ENCODE results near the gene TSHZ1. TPM values are rescaled to one million over a fixed set of nuclear protein-coding genes. Genes with fewer than 3 reads are reported as not detected.

Gene TSHZ1
- total and polyA plus RNA-seq, 9 donors: 27.9 to 109 (median 65.6) TPM

- no peaks in the 10 kb centered on the region for H3K36me3 ChIP-seq
- no peak for DNase-seq
- WGBS, 3 donors: 95 to 98% (median 96%) methylated on average over 16 of the region's 16 CpGs
Observed at GRCh38 chr18:75284566-75284965, 74.0 kb downstream of the TSHZ1 start.

GRCh38 chr18:75285876-75286275 lies 75.3 kb downstream of the TSHZ1 start:
- DNase-seq: no peak
- intact Hi-C loops (cut with DNase I): no loop called here
- 95 to 97% (median 96%) methylated on average over 23 to 24 of the region's 24 CpGs for WGBS, 3 donors
- Histone ChIP-seq H3K9me3 (no peaks in the 10 kb centered on the region), H3K36me3 (no peaks in the 10 kb centered on the region), H3K4me1 (ENCODE audit: insufficient read depth) (peaks cover 4% of the 10 kb centered on the region), H3K27ac (no peak overlapping the region), H3K27me3 (no peaks in the 10 kb centered on the region), H3K4me3 (no peak overlapping the region)
- no peak for TF ChIP-seq POLR2A (IDR thresholded peaks at IDR 0.05)
- TF ChIP-seq EP300 (IDR thresholded peaks at IDR 0.05): no peak
- TF ChIP-seq CTCF (IDR thresholded peaks at IDR 0.05): no peak

More at GRCh38 chr18:75284566-75284965, 74.0 kb downstream of the TSHZ1 start:
- H3K4me1 ChIP-seq (ENCODE audit: insufficient read depth): peaks cover 4% of the 10 kb centered on the region
- intact Hi-C loops (cut with DNase I): no loop called here
- no peaks in the 10 kb centered on the region for H3K9me3 ChIP-seq
- no peaks in the 10 kb centered on the region for H3K27me3 ChIP-seq
- H3K4me3 ChIP-seq: no peak overlapping the region
- TF ChIP-seq POLR2A (IDR thresholded peaks at IDR 0.05): no peak
- no peak for TF ChIP-seq EP300 (IDR thresholded peaks at IDR 0.05)
- no peak for TF ChIP-seq CTCF (IDR thresholded peaks at IDR 0.05)
- no peak overlapping the region for H3K27ac ChIP-seq

- no peaks in the 10 kb centered on the region for H3K9me3 ChIP-seq
- TF ChIP-seq POLR2A (IDR thresholded peaks at IDR 0.05) (no peak), CTCF (IDR thresholded peaks at IDR 0.05) (no peak), EP300 (IDR thresholded peaks at IDR 0.05) (no peak)
- WGBS, 3 donors: 96 to 97% (median 97%) methylated on average over 23 of the region's 23 CpGs
Observed at GRCh38 chr18:75287006-75287405, 76.4 kb downstream of the TSHZ1 start.

GRCh38 chr18:75287700-75288099 lies 77.1 kb downstream of the TSHZ1 start:
- Histone ChIP-seq H3K27ac (no peak overlapping the region), H3K36me3 (no peaks in the 10 kb centered on the region), H3K4me1 (ENCODE audit: insufficient read depth) (peaks cover 4% of the 10 kb centered on the region), H3K27me3 (no peaks in the 10 kb centered on the region), H3K9me3 (no peaks in the 10 kb centered on the region), H3K4me3 (no peak overlapping the region)
- TF ChIP-seq POLR2A (IDR thresholded peaks at IDR 0.05) (no peak), CTCF (IDR thresholded peaks at IDR 0.05) (no peak), EP300 (IDR thresholded peaks at IDR 0.05) (no peak)
- intact Hi-C loops (cut with DNase I): no loop called here
- WGBS, 3 donors: 96 to 98% (median 96%) methylated on average over 24 of the region's 24 CpGs
- DNase-seq: no peak

More at GRCh38 chr18:75287006-75287405, 76.4 kb downstream of the TSHZ1 start:
- intact Hi-C loops (cut with DNase I): no loop called here
- Histone ChIP-seq H3K4me1 (ENCODE audit: insufficient read depth) (peaks cover 4% of the 10 kb centered on the region), H3K4me3 (no peak overlapping the region), H3K27me3 (no peaks in the 10 kb centered on the region), H3K36me3 (no peaks in the 10 kb centered on the region), H3K27ac (no peak overlapping the region)
- DNase-seq: no peak
